Measurements from ENCODE around the gene NOL4L. TPM values are rescaled to one million over a fixed set of nuclear protein-coding genes. Genes with fewer than 3 reads are reported as not detected.
"Not testable (repeated sequence)": the region's sequence is repeated elsewhere in the genome, so short reads cannot be mapped to it uniquely, and the experiment has no call there.

Gene NOL4L
- total RNA-seq, 4 donors from 2014 or later: 5.8 to 19.4 (median 12.8) TPM

GRCh38 chr20:32418376-32418775, 166.8 kb downstream of the NOL4L start:
- 93% methylated on average over 2 of the region's 2 CpGs for WGBS
- no peak overlapping the region for H3K4me3 ChIP-seq
- no peak for TF ChIP-seq CTCF (IDR thresholded peaks at IDR 0.05)
- TF ChIP-seq POLR2A (IDR thresholded peaks at IDR 0.05; ENCODE audit: low read depth): no peak
- peaks cover 0 to 37% (median 36%) of the 10 kb centered on the region in 4 donors for H3K4me1 ChIP-seq
- no peaks in the 10 kb centered on the region for H3K27me3 ChIP-seq
- no peak overlapping the region for H3K27ac ChIP-seq (replicated peaks in 1 of 4)
- intact Hi-C loops (cut with DNase I): no loop called here
- no peaks in the 10 kb centered on the region for H3K9me3 ChIP-seq
- no peak for DNase-seq (ENCODE audit: extremely low spot score)
- H3K36me3 ChIP-seq: no peaks in the 10 kb centered on the region

GRCh38 chr20:32416206-32416605, 168.9 kb downstream of the NOL4L start:
- TF ChIP-seq CTCF (IDR thresholded peaks at IDR 0.05): no peak
- TF ChIP-seq POLR2AphosphoS5 (IDR thresholded peaks at IDR 0.05): no peak
- TF ChIP-seq POLR2A (IDR thresholded peaks at IDR 0.05; ENCODE audit: low read depth): no peak
- no peak for TF ChIP-seq EP300 (IDR thresholded peaks at IDR 0.05)
- no peak for DNase-seq (ENCODE audit: extremely low spot score)
- intact Hi-C loops (cut with DNase I): no loop called here
- Histone ChIP-seq H3K9me3 (no peaks in the 10 kb centered on the region), H3K27me3 (no peaks in the 10 kb centered on the region), H3K4me3 (no peak overlapping the region), H3K4me1 (peaks cover 0 to 34% (median 30%) of the 10 kb centered on the region in 4 donors), H3K27ac (replicated peaks in 1 of 4) (no peak overlapping the region), H3K36me3 (no peaks in the 10 kb centered on the region)
- 77% methylated on average over 2 of the region's 2 CpGs for WGBS

- H3K27ac ChIP-seq (replicated peaks in 1 of 4): no peak overlapping the region
- peaks cover 0 to 27% (median 22%) of the 10 kb centered on the region in 4 donors for H3K4me1 ChIP-seq
- H3K27me3 ChIP-seq: no peaks in the 10 kb centered on the region
- TF ChIP-seq POLR2AphosphoS5 (IDR thresholded peaks at IDR 0.05) (no peak), POLR2A (IDR thresholded peaks at IDR 0.05; ENCODE audit: low read depth) (no peak), EP300 (IDR thresholded peaks at IDR 0.05) (no peak), CTCF (IDR thresholded peaks at IDR 0.05) (no peak)
- WGBS: 58% methylated on average over 2 of the region's 2 CpGs
- intact Hi-C loops (cut with DNase I): no loop called here
- no peaks in the 10 kb centered on the region for H3K9me3 ChIP-seq
- no peaks in the 10 kb centered on the region for H3K36me3 ChIP-seq
- DNase-seq (ENCODE audit: extremely low spot score): no peak
- H3K4me3 ChIP-seq: no peak overlapping the region
Observed at GRCh38 chr20:32415494-32415893, 169.6 kb downstream of the NOL4L start.

- Histone ChIP-seq H3K4me3 (no peak overlapping the region), H3K4me1 (peaks cover 0 to 20% (median 15%) of the 10 kb centered on the region in 4 donors), H3K27ac (replicated peaks in 1 of 4) (no peak overlapping the region), H3K9me3 (no peaks in the 10 kb centered on the region), H3K27me3 (no peaks in the 10 kb centered on the region), H3K36me3 (peaks cover 0 to 10% (median 0%) of the 10 kb centered on the region in 4 donors)
- TF ChIP-seq POLR2AphosphoS5 (IDR thresholded peaks at IDR 0.05) (no peak), EP300 (IDR thresholded peaks at IDR 0.05) (no peak), CTCF (IDR thresholded peaks at IDR 0.05) (no peak), POLR2A (IDR thresholded peaks at IDR 0.05; ENCODE audit: low read depth) (no peak)
- 80% methylated on average over 2 of the region's 2 CpGs for WGBS
- no peak for DNase-seq (ENCODE audit: extremely low spot score)
- intact Hi-C loops (cut with DNase I): no loop called here
Observed at GRCh38 chr20:32411955-32412706, 173.0 kb downstream of the NOL4L start.

GRCh38 chr20:32407131-32407750, 177.9 kb downstream of the NOL4L start:
- H3K27ac ChIP-seq (replicated peaks in 1 of 4); H3K4me3 ChIP-seq; H3K27me3 ChIP-seq; H3K4me1 ChIP-seq; intact Hi-C loops (cut with DNase I); DNase-seq (ENCODE audit: extremely low spot score); H3K9me3 ChIP-seq: not testable (repeated sequence)
- WGBS: 93% methylated on average over 9 of the region's 9 CpGs
- peaks cover 0 to 21% (median 0%) of the 10 kb centered on the region in 4 donors for H3K36me3 ChIP-seq
